ENCODE results near the gene XDH.

DNA sequence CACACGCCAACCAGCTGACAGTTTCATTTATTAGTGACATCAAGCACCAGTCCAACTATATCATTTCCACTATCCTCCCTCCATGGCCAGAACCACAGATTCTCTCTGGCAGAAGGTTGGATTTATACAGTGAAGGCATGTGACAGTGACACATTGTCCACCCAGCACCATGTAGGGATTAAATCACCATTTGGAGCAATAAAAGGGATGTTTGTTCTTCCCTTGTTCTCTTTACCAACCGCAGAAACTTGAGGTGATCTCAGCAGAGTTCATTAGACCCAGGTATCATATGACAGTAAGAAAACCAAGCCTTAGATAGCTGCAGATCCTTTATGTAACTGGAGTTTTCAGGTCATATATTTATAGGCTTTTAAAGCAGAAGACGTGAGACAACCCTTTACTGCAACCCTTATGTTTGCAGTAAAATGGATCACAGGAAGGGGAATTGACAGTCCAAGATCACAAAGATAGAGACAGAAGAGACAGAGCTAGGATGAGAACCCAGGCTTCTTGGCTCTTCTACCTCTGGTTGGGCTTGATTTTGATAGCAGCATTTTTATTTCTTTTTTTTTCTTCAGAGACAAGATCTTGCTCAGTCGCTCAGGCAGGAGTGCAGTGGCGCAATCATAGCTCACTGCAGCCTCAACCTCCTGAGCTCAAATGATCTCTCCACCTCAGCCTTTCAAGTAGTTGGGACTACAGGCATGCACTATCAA lies 80.1 kb downstream of the XDH start:
- TF ChIP-seq, protein P1, sequence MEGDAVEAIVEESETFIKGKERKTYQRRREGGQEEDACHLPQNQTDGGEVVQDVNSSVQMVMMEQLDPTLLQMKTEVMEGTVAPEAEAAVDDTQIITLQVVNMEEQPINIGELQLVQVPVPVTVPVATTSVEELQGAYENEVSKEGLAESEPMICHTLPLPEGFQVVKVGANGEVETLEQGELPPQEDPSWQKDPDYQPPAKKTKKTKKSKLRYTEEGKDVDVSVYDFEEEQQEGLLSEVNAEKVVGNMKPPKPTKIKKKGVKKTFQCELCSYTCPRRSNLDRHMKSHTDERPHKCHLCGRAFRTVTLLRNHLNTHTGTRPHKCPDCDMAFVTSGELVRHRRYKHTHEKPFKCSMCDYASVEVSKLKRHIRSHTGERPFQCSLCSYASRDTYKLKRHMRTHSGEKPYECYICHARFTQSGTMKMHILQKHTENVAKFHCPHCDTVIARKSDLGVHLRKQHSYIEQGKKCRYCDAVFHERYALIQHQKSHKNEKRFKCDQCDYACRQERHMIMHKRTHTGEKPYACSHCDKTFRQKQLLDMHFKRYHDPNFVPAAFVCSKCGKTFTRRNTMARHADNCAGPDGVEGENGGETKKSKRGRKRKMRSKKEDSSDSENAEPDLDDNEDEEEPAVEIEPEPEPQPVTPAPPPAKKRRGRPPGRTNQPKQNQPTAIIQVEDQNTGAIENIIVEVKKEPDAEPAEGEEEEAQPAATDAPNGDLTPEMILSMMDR (IDR thresholded peaks at IDR 0.05): no peak
- no peak for TF ChIP-seq POLR2A (IDR thresholded peaks at IDR 0.05)
